Prostate gland (tissue), 2 donors: ENCODE measurements around the gene VEGFB. TPM values are rescaled to one million over a fixed set of nuclear protein-coding genes. Genes with fewer than 3 reads are reported as not detected.

Experiments
- DNase-seq: peaks from one replicate; pipeline ENCODE4 v3.0.0-alpha.2; 2019; ENCODE audit warnings: low spot score
- H3K27ac ChIP-seq, 2 donors: fragments of 200-600 bp; sonication (generic); 2 replicates each; pipeline ENCODE4 v1.5.1; 2017 to 2019
- H3K27me3 ChIP-seq: fragments of 200-600 bp; sonication (generic); replicated peaks from 2 replicates; pipeline ENCODE4 v1.5.1; 2019; ENCODE audit not compliant: insufficient read depth
- H3K36me3 ChIP-seq, 2 donors: fragments of 200-600 bp; sonication (generic); 1 replicate in 1 of 2; 2 replicates in 1 of 2; pipeline versions ENCODE4 v1.5.1 to v1.8.1; 2017 to 2019
- H3K4me1 ChIP-seq: fragments of 200-600 bp; sonication (generic); replicated peaks from 2 replicates; pipeline ENCODE4 v1.5.1; 2019
- H3K4me3 ChIP-seq, 2 donors: fragments of 200-600 bp; sonication (generic); 2 replicates each; pipeline ENCODE4 v1.5.1; 2017 to 2019
- H3K9me3 ChIP-seq: fragments of 200-600 bp; sonication (generic); 2 replicates; pipeline ENCODE4 v1.5.1; 2017
- POLR2A ChIP-seq: fragments of 450-650 bp; IDR thresholded peaks from one replicate; pipeline ENCODE4 v1.6.1; 2016; ENCODE audit warnings: antibody characterized with exemption, mild to moderate bottlenecking
- POLR2AphosphoS5 ChIP-seq: sonication (generic); formaldehyde crosslinking; IDR thresholded peaks from one replicate; pipeline ENCODE4 v1.6.1; 2017; ENCODE audit warnings: antibody characterized with exemption
- WGBS: methylation state at CpG from one replicate; pipeline ENCODE4 v1.1.5; 2018; 5-methylcytosine and 5-hydroxymethylcytosine counted together
- intact Hi-C: fragments of 100-400 bp; cut with DNase I; formaldehyde crosslinking; loops from one replicate; pipeline ENCODE4 v1.14.2; 2022
- total RNA-seq, 2 donors: library from RNA; depleted of rRNA; stranded (reverse); fragments of >200 nt; gene quantifications; one replicate each; pipeline ENCODE4 v1.1.0, GENCODE V29; 2016
- TF ChIP-seq, protein P1 (sequence below), 4 experiments: fragments of 200-600 bp in 2 of 4; fragments of 450-650 bp in 2 of 4; sonication (generic) in 2 of 4; IDR thresholded peaks; 1 replicate in 3 of 4; 2 replicates in 1 of 4; pipeline ENCODE4 v1.5.1; 2016 to 2019; ENCODE audit warnings: antibody characterized with exemption in 4 of 4, mild to moderate bottlenecking in 2 of 4, moderate library complexity in 2 of 4

VEGFB gene
- total RNA-seq, 2 donors from 2014 or later: 50.9 to 91.2 TPM

DNA sequence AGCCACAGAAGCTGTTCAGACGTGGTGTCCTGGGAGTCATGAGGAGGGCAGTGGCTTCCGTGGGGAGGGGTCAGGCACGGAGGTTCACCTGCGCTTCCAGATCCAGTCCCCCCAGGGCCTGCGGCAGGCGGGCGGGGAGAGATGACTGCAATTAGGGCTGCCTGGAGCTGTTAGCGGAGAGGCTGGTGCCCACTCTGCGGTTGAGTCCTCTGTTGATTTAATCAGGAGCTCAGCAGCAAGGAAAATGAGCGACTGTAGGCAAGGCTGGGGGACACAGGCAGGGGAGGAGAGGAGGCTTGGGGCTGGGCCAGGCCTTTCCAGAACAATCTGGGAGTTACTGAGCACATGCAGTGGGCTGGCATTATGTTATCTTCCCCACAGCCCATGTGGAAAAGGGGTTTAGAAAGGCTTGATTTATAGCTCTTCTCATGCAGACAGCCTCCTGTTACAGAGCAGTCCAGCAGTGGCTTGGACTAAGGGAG lies 30.0 kb downstream of the VEGFB start:
- WGBS: 80% methylated on average over 10 of the region's 10 CpGs

GRCh38 chr11:64265176-64266160 lies 31.1 kb downstream of the VEGFB start:
- peaks cover 0 to 7% of the 10 kb centered on the region in 2 donors for H3K36me3 ChIP-seq
- peaks cover 8% of the 10 kb centered on the region for H3K4me1 ChIP-seq
- H3K27ac ChIP-seq: no peak overlapping the region
- intact Hi-C loops: no loop called here
- no peak overlapping the region for H3K4me3 ChIP-seq
- H3K9me3 ChIP-seq: no peaks in the 10 kb centered on the region
- no peak for TF ChIP-seq POLR2AphosphoS5
- TF ChIP-seq, protein P1, sequence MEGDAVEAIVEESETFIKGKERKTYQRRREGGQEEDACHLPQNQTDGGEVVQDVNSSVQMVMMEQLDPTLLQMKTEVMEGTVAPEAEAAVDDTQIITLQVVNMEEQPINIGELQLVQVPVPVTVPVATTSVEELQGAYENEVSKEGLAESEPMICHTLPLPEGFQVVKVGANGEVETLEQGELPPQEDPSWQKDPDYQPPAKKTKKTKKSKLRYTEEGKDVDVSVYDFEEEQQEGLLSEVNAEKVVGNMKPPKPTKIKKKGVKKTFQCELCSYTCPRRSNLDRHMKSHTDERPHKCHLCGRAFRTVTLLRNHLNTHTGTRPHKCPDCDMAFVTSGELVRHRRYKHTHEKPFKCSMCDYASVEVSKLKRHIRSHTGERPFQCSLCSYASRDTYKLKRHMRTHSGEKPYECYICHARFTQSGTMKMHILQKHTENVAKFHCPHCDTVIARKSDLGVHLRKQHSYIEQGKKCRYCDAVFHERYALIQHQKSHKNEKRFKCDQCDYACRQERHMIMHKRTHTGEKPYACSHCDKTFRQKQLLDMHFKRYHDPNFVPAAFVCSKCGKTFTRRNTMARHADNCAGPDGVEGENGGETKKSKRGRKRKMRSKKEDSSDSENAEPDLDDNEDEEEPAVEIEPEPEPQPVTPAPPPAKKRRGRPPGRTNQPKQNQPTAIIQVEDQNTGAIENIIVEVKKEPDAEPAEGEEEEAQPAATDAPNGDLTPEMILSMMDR (IDR thresholded peaks at IDR 0.05): no peak
- no peak for TF ChIP-seq POLR2A
- no peak for DNase-seq
- WGBS: 94% methylated on average over 34 of the region's 35 CpGs
- H3K27me3 ChIP-seq: no peaks in the 10 kb centered on the region

More for the DNA sequence above, 30.0 kb downstream of the VEGFB start:
- H3K4me3 ChIP-seq: no peak overlapping the region
- no peaks in the 10 kb centered on the region for H3K27me3 ChIP-seq
- no peak for DNase-seq
- H3K27ac ChIP-seq: no peak overlapping the region
- TF ChIP-seq, protein P1 (IDR thresholded peaks at IDR 0.05): no peak
- TF ChIP-seq POLR2AphosphoS5: no peak
- TF ChIP-seq POLR2A: no peak
- H3K9me3 ChIP-seq: no peaks in the 10 kb centered on the region
- peaks cover 0 to 7% of the 10 kb centered on the region in 2 donors for H3K36me3 ChIP-seq
- intact Hi-C loops: no loop called here
- H3K4me1 ChIP-seq: peaks cover 8% of the 10 kb centered on the region

DNA sequence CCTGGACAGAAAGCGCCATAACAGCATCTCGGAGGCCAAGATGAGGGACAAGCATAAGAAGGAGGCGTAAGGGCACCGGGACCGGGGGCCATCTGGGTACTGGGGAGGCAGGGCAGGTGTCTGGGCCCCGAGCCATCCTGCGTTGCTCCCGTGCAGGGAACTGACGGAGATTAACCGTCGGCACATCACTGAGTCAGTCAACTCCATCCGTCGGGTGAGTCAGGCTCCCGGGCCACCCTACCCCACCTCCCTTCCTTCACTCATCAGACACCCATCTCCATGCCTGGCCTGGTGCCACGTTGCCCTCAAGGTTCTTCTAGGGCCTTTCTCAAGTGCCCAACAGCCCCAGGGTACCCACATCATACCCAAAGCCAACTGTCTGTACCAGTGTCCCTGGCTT lies 32.0 kb downstream of the VEGFB start:
- H3K36me3 ChIP-seq: peaks cover 0 to 7% of the 10 kb centered on the region in 2 donors
- intact Hi-C loops: no loop called here
- 91% methylated on average over 15 of the region's 15 CpGs for WGBS

DNA sequence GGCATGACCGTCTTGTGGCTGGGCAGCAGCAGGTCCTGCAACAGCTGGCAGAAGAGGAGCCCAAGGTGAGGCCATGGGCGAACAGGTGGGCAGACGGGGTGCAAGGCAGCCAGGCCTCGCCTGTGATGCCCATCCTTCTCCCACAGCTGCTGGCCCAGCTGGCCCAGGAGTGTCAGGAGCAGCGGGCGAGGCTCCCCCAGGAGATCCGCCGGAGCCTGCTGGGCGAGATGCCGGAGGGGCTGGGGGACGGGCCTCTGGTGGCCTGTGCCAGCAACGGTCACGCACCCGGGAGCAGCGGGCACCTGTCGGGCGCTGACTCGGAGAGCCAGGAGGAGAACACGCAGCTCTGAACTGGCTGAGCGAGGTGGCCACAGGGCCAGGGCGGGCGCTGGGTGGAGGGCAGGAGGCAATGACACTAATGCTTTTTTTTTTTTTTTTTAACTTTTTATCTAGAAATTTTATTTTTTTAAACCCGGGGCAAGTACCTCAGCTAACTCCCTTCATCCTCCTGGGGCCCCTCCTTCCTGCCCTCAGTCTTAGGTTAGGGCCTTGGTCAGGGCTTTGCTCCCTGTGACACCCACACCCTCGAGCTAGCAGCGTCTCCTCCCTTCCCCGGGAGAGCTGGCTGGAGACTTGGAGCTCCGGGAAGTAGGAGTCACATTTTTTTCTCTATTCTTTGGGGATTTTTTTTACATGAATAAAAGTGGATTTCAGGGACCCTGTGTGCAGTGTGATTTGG lies 33.0 kb downstream of the VEGFB start:
- no peak for DNase-seq

More for the DNA sequence above, 32.0 kb downstream of the VEGFB start:
- TF ChIP-seq, protein P1 (IDR thresholded peaks at IDR 0.05): no peak
- TF ChIP-seq POLR2A (no peak), POLR2AphosphoS5 (no peak)
- Histone ChIP-seq H3K27ac (no peak overlapping the region), H3K4me3 (no peak overlapping the region), H3K27me3 (no peaks in the 10 kb centered on the region), H3K4me1 (peaks cover 8% of the 10 kb centered on the region), H3K9me3 (no peaks in the 10 kb centered on the region)
- no peak for DNase-seq

More for the DNA sequence above, 33.0 kb downstream of the VEGFB start:
- intact Hi-C loops: no loop called here
- Histone ChIP-seq H3K4me1 (peaks cover 8% of the 10 kb centered on the region), H3K27me3 (no peaks in the 10 kb centered on the region), H3K9me3 (no peaks in the 10 kb centered on the region), H3K36me3 (peaks cover 0 to 4% of the 10 kb centered on the region in 2 donors), H3K27ac (peak overlapping the region in 1 of 2 donors; percentile 94), H3K4me3 (no peak overlapping the region)
- TF ChIP-seq, protein P1 (IDR thresholded peaks at IDR 0.05): no peak
- TF ChIP-seq POLR2A: peak; percentile 4
- WGBS: 71% methylated on average over 27 of the region's 27 CpGs
